Head of caudate nucleus (tissue), 42 donors: ENCODE data around the gene VWA3B.
"Not testable (repeated sequence)": the region's sequence is repeated elsewhere in the genome, so short reads cannot be mapped to it uniquely, and the experiment has no call there.

Source experiments
- DNase-seq, 42 donors: peaks; one replicate each; pipeline versions ENCODE4 v3.0.0 to v3.0.0-alpha.2; 2020 to 2021; ENCODE audit warnings: mixed read lengths in 7 of 42
- intact Hi-C: fragments of 100-400 bp; cut with DNase I; formaldehyde crosslinking; loops from one replicate; pipeline ENCODE4 v1.15.0; 2022

Gene VWA3B

DNA sequence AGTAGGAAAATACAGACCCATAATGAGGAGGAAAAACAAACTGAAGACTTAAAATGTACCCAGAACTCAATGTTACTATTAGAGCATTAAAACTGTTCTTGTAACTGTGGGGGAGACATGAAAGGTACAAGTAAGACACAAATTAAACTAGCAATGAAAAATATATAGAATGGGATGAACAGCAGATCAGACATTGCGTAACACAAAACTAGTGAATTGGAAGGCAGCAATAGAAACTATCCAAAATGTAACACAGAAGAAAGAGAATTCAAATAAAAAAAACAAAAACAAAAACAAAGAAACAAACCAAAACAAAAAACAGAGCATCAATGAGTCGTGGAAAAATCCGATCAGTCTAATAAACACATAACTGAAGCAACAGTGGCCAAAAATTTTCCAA is 132.2 kb downstream of the VWA3B start:
- intact Hi-C loops: no loop called here
- no peak for DNase-seq

GRCh38 chr2:98233941-98234340 is 147.0 kb downstream of the VWA3B start:
- intact Hi-C loops: no loop called here
- no peak for DNase-seq

DNA sequence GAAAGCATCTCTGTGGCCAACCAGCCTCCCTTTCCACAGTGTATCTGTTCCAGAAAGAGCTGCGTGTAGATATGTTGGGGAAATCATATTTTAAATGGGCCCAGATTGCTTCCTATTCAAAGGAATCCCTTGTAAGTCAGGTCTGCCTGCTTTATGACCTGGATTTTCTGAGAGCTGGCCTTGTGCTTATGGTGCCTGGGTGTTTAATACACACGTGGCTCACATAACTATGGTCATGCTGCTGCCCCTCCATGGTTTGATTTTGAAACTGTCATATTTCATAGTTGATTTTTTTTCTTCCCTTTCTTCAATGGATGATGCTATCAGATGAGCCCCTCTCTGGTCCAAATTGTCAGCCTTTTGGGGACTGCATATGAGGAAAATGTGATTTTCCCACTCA is 147.8 kb downstream of the VWA3B start:
- intact Hi-C loops: no loop called here
- DNase-seq: no peak

GRCh38 chr2:98236935-98237334 is 150.0 kb downstream of the VWA3B start:
- intact Hi-C loops: no loop called here
- DNase-seq: no peak

DNA sequence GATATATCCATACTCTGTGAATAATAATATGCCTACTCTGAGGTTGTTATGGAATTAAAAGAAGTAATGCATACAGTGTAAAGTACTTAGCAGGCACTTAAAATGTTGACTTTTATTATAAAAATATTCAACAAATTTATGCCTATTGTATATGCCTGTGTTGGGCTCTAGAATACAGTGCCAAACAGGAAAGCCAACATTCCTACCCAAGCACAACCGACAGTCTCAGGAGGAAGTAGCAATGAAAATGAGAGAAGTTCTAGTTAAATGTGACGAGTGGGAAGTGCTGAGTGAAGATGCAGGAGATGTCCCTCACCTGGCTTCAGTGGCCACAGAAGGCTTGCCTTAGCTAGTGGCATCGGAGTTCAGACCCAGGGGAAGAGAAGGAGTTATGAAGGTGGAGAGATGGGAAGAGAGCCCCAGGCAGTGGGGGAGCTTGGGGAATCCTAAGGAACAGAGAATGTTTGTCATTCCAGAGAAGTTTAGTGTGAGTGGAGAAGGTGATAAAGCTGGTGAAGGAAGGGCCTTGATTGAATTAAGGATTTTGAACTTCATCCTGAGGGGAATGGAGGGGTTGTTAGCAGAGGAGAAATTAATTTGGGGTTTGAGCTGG is 153.9 kb downstream of the VWA3B start:
- no peak for DNase-seq
- intact Hi-C loops: no loop called here

GRCh38 chr2:98241592-98241991 is 154.6 kb downstream of the VWA3B start:
- DNase-seq: peak in 2 of 42 donors; percentile 6 to 10
- intact Hi-C loops: no loop called here

GRCh38 chr2:98242003-98242402 is 155.0 kb downstream of the VWA3B start:
- intact Hi-C loops: no loop called here
- DNase-seq: peak in 30 of 42 donors; percentile 22 to 81 (median 52)

DNA sequence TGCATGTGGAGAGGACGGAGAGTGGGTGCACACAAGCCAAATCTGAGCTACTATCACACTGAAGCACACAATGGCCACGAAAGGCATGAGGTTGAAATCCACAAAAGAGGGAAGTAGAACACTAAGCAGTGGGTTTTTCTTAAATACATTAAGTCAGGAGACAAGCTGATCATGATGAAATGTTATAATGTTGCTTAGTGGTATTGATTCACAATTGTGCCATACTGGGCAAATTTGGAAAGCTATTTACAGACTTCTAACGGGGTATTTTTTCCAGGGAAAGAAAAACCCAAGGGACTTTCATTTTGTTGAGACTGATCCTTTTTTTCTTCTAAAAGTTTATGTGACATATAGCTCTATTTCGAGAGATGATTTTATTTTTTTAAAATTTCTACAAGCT is 158.5 kb downstream of the VWA3B start:
- no peak for DNase-seq
- intact Hi-C loops: no loop called here

DNA sequence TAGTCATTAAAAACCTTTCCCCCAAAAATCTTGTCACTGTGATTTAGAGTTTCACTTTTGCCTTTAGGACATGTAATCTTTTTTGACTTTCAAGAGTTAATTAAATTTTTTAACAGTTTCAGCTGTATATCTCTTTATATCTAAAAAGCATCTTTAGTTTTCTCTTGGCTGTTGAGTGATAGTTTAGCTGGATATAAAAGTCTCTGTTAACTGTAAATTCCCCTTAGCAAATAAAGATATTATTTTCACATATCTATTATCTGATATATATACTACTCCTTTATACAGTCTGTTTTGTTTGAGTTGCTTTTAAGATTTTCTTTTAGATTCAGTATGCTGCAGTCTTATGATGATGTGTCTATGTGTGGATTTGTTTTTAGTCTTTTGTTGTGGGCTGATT is 160.4 kb downstream of the VWA3B start:
- intact Hi-C loops: no loop called here
- no peak for DNase-seq

DNA sequence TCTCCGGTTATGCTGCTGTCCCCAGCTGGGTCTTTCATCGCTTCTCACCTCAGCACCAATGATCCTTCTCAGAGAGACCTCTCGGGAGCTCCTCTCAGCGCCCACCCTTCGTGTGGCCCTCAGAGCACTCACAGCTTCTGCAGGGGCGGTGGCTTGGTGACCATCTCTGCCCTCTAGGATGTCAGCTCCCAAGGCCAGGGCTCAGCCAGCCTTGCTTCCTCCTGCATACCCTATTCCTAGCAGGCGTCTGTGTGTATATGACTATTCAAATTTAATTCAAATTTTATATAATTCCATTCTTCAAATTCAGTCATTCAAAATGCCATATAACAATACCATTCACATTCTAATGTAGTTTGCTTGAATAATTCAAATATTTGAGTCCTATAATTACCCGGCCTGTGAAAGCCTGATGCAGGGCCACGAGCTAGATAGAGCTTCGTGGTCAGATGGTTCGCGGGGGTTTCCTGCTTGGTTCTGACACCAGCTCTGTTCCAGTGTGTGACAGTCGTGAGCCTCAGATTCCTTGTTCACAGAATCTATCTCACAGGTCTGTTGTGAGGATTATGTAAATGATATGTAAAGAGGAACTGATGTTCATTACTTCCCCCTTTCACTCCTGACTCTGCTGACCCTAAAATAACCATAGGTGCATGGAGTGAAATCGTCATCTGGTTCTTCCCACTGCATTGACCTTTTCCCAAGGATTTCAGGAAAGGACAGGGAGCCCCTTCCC is 165.2 kb downstream of the VWA3B start:
- intact Hi-C loops: no loop called here
- DNase-seq: no peak

DNA sequence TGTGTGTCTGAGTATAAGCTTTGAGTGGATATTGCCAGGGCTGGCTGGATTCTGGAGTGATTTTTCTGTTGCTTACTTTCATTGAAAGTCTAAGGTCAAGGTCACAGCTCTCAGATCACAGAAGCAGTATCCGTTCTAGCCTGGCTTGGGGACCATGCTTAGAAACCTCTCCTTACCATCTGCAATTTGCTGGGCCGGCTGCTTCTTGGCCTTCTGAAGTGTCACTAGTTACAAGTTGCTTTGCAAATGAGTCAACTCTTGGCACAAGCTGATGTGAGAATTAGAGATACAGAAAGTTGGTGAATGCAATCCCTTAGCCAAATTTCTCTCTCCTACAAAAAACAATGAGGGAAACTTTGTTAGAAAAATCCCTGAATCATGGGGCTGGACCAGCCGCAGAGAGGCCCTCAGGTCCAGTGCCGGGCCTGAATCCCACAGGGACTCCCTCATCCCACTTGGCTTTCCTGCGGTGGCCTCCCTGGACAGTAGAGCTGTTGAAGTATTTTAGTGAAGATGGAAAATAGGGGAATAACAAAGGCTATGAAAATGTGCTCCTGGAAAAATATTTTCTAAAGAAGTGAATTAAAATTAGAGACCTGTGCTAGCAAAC is 166.6 kb downstream of the VWA3B start:
- intact Hi-C loops: no loop called here
- DNase-seq: peak in 6 of 42 donors; percentile 22 to 71 (median 30)

- intact Hi-C loops: no loop called here
- DNase-seq: no peak
Measured at GRCh38 chr2:98254504-98255059, 167.6 kb downstream of the VWA3B start.

DNA sequence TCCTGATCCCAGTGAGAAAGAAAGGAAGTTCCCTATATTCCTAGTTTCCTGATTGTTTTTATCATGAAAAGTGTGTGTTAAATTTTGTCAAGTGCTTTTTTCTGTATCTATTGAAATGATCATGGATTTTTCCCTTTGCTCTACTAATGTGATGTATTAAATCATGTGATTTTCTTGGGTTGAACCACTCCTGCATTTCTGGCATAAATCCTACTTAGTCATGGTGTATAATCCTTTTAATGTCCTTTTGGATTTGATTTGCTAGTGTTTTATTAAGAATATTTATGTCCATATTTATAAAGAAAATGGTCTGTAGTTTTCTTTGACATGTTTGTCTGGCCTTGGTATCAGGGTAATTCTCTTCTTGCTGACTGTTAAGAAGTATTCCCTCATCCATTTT is 171.9 kb downstream of the VWA3B start:
- intact Hi-C loops: no loop called here
- DNase-seq: no peak

- intact Hi-C loops: no loop called here
- DNase-seq: no peak
Measured at GRCh38 chr2:98263362-98263761, 176.4 kb downstream of the VWA3B start.

DNA sequence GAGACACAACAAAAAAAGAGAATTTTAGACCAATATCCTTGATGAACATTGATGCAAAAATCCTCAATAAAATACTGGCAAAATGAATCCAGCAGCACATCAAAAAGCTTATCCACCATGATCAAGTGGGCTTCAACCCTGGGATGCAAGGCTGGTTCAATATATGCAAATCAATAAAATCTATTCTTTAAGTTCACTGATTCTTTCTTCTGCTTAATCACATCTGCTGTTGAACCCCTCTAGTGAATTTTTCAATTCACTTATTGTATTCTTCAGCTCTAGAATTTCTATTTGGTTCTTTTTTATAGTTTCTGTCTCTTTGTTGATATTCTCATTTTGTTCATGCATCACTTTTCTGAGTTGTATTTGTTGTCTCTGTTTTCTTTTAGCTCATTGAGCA is 181.3 kb downstream of the VWA3B start:
- intact Hi-C loops, DNase-seq: not testable (repeated sequence)

- intact Hi-C loops: no loop called here
Measured at GRCh38 chr2:98269274-98269673, 182.3 kb downstream of the VWA3B start.

DNA sequence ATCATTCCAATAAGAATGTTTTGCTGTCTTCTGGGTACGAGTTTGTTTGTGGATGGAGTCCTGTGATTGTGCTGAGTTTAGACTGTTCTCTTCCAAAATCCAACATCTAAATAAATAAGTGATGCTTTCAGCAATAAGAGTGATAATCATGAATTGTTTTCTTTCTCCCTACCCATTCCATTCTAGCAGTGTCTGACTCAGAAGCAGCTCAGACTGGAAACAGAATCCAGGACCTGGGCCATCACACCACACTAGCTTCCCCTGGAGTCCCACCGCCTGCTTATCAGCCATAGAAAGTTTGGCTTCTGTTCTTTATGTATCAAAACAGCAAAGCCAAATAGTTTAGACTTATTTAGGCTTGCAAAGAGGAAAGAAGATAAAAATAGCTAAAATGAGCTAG is 182.9 kb downstream of the VWA3B start:
- no peak for DNase-seq
- intact Hi-C loops: no loop called here

More at GRCh38 chr2:98269274-98269673, 182.3 kb downstream of the VWA3B start:
- peak in 4 of 42 donors; percentile 20 to 54 (median 38) for DNase-seq

GRCh38 chr2:98277162-98277859 is 190.3 kb downstream of the VWA3B start:
- no peak for DNase-seq
- intact Hi-C loops: no loop called here

- DNase-seq: no peak
- intact Hi-C loops: no loop called here
Measured at GRCh38 chr2:98278074-98278473, 191.1 kb downstream of the VWA3B start.
